ENCODE data around the gene TMEM145.

TMEM145 gene

GRCh38 chr19:42284591-42285341 lies 28.3 kb upstream of the TMEM145 start:
- in situ Hi-C loops (cut with MboI; ENCODE audit: low sequenced_read_pairs, unreplicated experiment), result no loop called here

GRCh38 chr19:42285541-42285941 lies 27.6 kb upstream of the TMEM145 start:
- in situ Hi-C loops (cut with MboI; ENCODE audit: low sequenced_read_pairs, unreplicated experiment), result no loop called here
- DNase-seq (ENCODE audit: low spot score), result no peak
- TF ChIP-seq CTCF (IDR thresholded peaks at IDR 0.05; ENCODE audit: borderline replicate concordance, control extremely low read depth, extremely low read depth, insufficient read depth, missing control alignments), result no peak

More at GRCh38 chr19:42284591-42285341, 28.3 kb upstream of the TMEM145 start:
- DNase-seq (ENCODE audit: low spot score), result no peak
- TF ChIP-seq CTCF (IDR thresholded peaks at IDR 0.05; ENCODE audit: borderline replicate concordance, control extremely low read depth, extremely low read depth, insufficient read depth, missing control alignments), result no peak

- no peak for TF ChIP-seq CTCF (IDR thresholded peaks at IDR 0.05; ENCODE audit: borderline replicate concordance, control extremely low read depth, extremely low read depth, insufficient read depth, missing control alignments)
- in situ Hi-C loops (cut with MboI; ENCODE audit: low sequenced_read_pairs, unreplicated experiment), result no loop called here
- DNase-seq (ENCODE audit: low spot score), result no peak
Observed at GRCh38 chr19:42285988-42286348, 27.1 kb upstream of the TMEM145 start.

DNA sequence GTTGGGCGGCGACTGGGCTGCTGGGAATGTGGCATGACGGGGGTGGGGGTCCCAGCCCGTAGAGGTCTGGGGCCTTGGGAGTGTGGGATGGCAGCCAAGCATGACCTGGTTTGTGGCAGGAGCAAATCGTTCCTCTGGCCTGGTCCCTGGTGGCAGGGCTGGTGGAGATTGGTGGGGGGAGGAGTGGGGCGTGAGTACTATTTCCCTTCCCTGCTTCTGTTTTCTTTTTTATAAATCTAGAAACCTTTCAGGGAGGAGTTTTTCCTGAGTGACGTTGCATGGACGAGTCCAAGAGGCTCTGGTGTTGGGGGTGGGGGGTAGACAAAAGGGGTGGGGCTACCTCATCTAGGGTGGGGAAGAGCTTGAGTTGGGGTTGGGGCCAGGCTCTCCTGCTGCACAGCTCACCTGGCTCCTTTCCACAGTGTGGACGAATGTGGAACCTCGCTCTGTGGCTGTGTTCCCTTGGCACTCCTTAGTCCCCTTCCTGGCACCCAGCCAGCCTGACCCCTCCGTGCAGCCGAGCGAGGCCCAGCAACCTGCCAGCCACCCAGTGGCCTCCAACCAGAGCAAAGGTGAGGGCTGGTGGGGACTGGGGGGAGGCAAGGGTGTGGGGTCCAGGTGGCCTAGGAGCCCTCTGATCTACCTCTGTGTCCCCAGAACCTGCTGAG lies 26.6 kb upstream of the TMEM145 start:
- DNase-seq (ENCODE audit: low spot score), result no peak
- in situ Hi-C loops (cut with MboI; ENCODE audit: low sequenced_read_pairs, unreplicated experiment), result no loop called here

GRCh38 chr19:42287017-42287826 lies 25.9 kb upstream of the TMEM145 start:
- no peak for DNase-seq (ENCODE audit: low spot score)
- in situ Hi-C loops (cut with MboI; ENCODE audit: low sequenced_read_pairs, unreplicated experiment), result no loop called here
- no peak for TF ChIP-seq CTCF (IDR thresholded peaks at IDR 0.05; ENCODE audit: borderline replicate concordance, control extremely low read depth, extremely low read depth, insufficient read depth, missing control alignments)

More for the DNA sequence above, 26.6 kb upstream of the TMEM145 start:
- TF ChIP-seq CTCF (IDR thresholded peaks at IDR 0.05; ENCODE audit: borderline replicate concordance, control extremely low read depth, extremely low read depth, insufficient read depth, missing control alignments), result no peak

DNA sequence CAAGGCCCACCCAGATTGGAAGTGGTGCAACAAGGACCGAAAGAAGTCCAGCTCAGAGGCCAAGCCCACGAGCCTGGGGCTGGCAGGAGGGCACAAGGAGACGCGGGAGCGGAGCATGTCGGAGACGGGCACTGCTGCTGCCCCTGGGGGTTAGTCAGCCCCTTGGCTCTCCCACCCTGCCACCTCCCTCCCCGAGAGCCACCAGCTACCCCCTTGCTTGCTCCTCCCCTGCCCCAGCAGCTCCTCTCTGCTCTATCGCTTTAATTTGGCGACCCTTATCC lies 25.3 kb upstream of the TMEM145 start:
- TF ChIP-seq CTCF (IDR thresholded peaks at IDR 0.05; ENCODE audit: borderline replicate concordance, control extremely low read depth, extremely low read depth, insufficient read depth, missing control alignments), result no peak
- DNase-seq (ENCODE audit: low spot score), result no peak
- in situ Hi-C loops (cut with MboI; ENCODE audit: low sequenced_read_pairs, unreplicated experiment), result no loop called here
